SK-N-SH treated with all-trans-retinoic acid at 6 μM for 48 hours (cell line): ENCODE results near the gene CHST10.

Experiments
- ARNTL ChIP-seq: fragments of 450-650 bp; formaldehyde crosslinking; IDR thresholded peaks from 2 replicates; pipeline ENCODE4 v1.5.0; 2020; ENCODE audit warnings: low read depth, mild to moderate bottlenecking, moderate library complexity, borderline replicate concordance
- ESRRG ChIP-seq: fragments of 250-450 bp; sonication (Bioruptor Pico); IDR thresholded peaks from 2 replicates; pipeline ENCODE4 v1.6.1; 2021; ENCODE audit warnings: mild to moderate bottlenecking
- GLIS3 ChIP-seq: fragments of 250-450 bp; sonication (Bioruptor Pico); IDR thresholded peaks from 2 replicates; pipeline ENCODE4 v1.5.0; 2020; ENCODE audit warnings: mild to moderate bottlenecking, moderate library complexity
- RARB ChIP-seq: fragments of 250-450 bp; sonication (Bioruptor Pico); IDR thresholded peaks from 2 replicates; pipeline ENCODE4 v1.8.0; 2021; ENCODE audit warnings: mild to moderate bottlenecking, moderate library complexity
- TCF4 ChIP-seq: fragments of 250-450 bp; sonication (Bioruptor Pico); IDR thresholded peaks from 2 replicates; pipeline ENCODE4 v1.8.0; 2021; ENCODE audit warnings: mild to moderate bottlenecking, moderate library complexity, borderline replicate concordance
- ZFP3 ChIP-seq: fragments of 250-450 bp; sonication (Bioruptor Pico); IDR thresholded peaks from 2 replicates; pipeline ENCODE4 v1.5.0; 2020; ENCODE audit warnings: mild to moderate bottlenecking, moderate library complexity

DNA sequence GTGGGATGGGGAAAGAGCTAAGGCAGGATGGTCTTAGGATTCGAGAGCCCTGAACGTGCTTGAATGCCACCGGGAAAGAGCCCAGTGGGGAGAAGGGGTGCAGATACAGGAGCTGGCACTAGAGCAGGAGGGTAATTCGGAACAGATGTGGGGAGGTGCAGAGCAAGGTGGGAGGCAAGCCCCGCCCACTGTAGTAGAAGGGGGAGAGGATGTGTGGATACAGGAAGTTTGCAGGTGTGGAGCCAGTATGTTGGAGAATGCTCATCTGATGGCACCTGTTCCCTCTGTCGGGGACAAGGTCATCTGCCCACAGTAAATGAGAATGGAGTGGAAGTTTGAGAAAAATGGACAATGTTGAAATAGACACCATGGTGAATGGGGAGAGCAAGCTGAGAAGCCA lies 28.8 kb downstream of the CHST10 start:
- no peak for TF ChIP-seq GLIS3 (CRISPR knock-in tag)
- no peak for TF ChIP-seq ARNTL (CRISPR knock-in tag)
- no peak for TF ChIP-seq ZFP3 (CRISPR knock-in tag)
- TF ChIP-seq TCF4: no peak
- TF ChIP-seq RARB: no peak
- TF ChIP-seq ESRRG (CRISPR knock-in tag): no peak
